ENCODE results near the gene MANSC1.

Gene MANSC1

DNA sequence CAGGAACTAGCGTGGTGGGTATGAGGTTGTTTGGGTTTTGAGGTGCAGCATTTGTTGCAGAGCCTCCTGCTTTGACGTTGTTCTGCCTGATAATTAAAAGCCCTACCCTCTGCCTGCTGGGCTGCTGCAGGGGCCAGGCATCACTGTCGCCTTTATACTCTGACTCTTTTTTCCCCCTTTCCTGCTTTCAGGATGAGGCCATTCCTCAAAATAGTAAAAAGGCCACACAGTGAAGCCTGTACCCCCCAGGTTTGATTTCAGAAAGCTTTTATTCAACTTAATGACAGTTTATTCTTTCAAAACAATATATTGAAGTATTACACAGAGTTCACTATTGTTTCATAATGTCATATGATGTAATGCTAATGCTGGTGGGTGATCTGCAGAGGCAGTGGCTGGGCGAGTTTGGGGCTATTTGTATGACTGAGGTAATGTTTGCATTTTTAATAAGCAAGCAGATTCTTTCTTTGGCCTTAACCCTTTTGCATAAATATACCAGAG lies 15.9 kb upstream of the MANSC1 start (continued):
- TF ChIP-seq TCF7L2 (IDR thresholded peaks at IDR 0.05; ENCODE audit: borderline replicate concordance, low read depth, low read length), result no peak
- 0 out of 2 replicates have a peak, but pooled peaks have one; percentile 14 for TF ChIP-seq FEZF1 (tag by site-specific recombination; IDR thresholded peaks at IDR 0.05)
- TF ChIP-seq ZNF571 (tag by site-specific recombination; IDR thresholded peaks at IDR 0.05), result no peak
- TF ChIP-seq OSR2 (tag by site-specific recombination; IDR thresholded peaks at IDR 0.05), result peak; percentile 18; the same call in 1 of the 2 replicates
- TF ChIP-seq OVOL3 (tag by site-specific recombination; IDR thresholded peaks at IDR 0.05), result no peak
- TF ChIP-seq, protein P1, sequence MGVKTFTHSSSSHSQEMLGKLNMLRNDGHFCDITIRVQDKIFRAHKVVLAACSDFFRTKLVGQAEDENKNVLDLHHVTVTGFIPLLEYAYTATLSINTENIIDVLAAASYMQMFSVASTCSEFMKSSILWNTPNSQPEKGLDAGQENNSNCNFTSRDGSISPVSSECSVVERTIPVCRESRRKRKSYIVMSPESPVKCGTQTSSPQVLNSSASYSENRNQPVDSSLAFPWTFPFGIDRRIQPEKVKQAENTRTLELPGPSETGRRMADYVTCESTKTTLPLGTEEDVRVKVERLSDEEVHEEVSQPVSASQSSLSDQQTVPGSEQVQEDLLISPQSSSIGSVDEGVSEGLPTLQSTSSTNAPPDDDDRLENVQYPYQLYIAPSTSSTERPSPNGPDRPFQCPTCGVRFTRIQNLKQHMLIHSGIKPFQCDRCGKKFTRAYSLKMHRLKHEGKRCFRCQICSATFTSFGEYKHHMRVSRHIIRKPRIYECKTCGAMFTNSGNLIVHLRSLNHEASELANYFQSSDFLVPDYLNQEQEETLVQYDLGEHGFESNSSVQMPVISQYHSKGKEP (tag by site-specific recombination; IDR thresholded peaks at IDR 0.05), result no peak
- TF ChIP-seq ZNF654 (tag by site-specific recombination; IDR thresholded peaks at IDR 0.05; ENCODE audit: low read depth), result no peak
- TF ChIP-seq ZBTB8A (tag by site-specific recombination; IDR thresholded peaks at IDR 0.05), result peak; percentile 59
- 0 out of 2 replicates have a peak, but pooled peaks have one; percentile 65 for TF ChIP-seq ZEB2 (tag by site-specific recombination; IDR thresholded peaks at IDR 0.05)
- no peak for TF ChIP-seq RBAK (tag by site-specific recombination; IDR thresholded peaks at IDR 0.05)
- TF ChIP-seq IKZF3 (tag by site-specific recombination; IDR thresholded peaks at IDR 0.05), result peak; percentile 31; the same call in 1 of the 2 replicates
- peak; percentile 44 for TF ChIP-seq ZFHX2 (tag by site-specific recombination; conservative IDR thresholded peaks at IDR 0.05)
- peak; percentile 63; the same call in 1 of the 2 replicates for TF ChIP-seq SP7 (tag by site-specific recombination; IDR thresholded peaks at IDR 0.05)
- TF ChIP-seq, protein P2, sequence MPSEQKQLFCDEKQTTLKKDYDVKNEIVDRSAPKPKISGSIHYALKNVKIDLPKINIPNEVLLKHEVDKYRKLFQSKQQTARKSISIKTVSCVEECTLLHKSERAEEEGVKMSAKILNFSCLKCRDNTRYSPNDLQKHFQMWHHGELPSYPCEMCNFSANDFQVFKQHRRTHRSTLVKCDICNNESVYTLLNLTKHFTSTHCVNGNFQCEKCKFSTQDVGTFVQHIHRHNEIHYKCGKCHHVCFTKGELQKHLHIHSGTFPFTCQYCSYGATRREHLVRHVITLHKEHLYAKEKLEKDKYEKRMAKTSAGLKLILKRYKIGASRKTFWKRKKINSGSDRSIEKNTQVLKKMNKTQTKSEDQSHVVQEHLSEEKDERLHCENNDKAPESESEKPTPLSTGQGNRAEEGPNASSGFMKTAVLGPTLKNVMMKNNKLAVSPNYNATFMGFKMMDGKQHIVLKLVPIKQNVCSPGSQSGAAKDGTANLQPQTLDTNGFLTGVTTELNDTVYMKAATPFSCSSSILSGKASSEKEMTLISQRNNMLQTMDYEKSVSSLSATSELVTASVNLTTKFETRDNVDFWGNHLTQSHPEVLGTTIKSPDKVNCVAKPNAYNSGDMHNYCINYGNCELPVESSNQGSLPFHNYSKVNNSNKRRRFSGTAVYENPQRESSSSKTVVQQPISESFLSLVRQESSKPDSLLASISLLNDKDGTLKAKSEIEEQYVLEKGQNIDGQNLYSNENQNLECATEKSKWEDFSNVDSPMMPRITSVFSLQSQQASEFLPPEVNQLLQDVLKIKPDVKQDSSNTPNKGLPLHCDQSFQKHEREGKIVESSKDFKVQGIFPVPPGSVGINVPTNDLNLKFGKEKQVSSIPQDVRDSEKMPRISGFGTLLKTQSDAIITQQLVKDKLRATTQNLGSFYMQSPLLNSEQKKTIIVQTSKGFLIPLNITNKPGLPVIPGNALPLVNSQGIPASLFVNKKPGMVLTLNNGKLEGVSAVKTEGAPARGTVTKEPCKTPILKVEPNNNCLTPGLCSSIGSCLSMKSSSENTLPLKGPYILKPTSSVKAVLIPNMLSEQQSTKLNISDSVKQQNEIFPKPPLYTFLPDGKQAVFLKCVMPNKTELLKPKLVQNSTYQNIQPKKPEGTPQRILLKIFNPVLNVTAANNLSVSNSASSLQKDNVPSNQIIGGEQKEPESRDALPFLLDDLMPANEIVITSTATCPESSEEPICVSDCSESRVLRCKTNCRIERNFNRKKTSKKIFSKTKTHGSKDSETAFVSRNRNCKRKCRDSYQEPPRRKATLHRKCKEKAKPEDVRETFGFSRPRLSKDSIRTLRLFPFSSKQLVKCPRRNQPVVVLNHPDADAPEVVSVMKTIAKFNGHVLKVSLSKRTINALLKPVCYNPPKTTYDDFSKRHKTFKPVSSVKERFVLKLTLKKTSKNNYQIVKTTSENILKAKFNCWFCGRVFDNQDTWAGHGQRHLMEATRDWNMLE (tag by site-specific recombination; conservative IDR thresholded peaks at IDR 0.05; ENCODE audit: low read depth), result 0 out of 2 replicates have a peak, but pooled peaks have one; percentile 30
- no peak for TF ChIP-seq GLI4 (tag by site-specific recombination; IDR thresholded peaks at IDR 0.05)
- TF ChIP-seq, protein P3, sequence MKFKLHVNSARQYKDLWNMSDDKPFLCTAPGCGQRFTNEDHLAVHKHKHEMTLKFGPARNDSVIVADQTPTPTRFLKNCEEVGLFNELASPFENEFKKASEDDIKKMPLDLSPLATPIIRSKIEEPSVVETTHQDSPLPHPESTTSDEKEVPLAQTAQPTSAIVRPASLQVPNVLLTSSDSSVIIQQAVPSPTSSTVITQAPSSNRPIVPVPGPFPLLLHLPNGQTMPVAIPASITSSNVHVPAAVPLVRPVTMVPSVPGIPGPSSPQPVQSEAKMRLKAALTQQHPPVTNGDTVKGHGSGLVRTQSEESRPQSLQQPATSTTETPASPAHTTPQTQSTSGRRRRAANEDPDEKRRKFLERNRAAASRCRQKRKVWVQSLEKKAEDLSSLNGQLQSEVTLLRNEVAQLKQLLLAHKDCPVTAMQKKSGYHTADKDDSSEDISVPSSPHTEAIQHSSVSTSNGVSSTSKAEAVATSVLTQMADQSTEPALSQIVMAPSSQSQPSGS (tag by site-specific recombination; IDR thresholded peaks at IDR 0.05; ENCODE audit: low read depth), result peak; percentile 96
- TF ChIP-seq ZNF335 (tag by site-specific recombination; conservative IDR thresholded peaks at IDR 0.05), result peak; percentile 50

DNA sequence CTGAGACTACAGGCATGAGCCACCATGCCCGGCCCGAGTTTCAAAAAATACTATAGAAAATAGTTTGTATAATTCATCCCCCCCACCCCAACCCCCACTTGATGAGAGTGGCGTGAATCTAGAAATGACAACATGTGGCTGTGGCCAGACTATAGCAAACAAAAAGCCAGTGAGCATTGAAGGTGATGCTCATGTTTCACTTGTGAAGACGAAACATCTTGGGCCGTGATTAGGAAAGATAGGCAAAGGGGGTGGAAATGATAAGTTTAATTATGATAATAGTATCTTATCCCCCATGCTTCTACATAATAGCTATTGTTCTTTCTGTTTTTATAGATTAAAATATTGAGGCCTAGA lies 15.4 kb upstream of the MANSC1 start:
- H3K9me3 ChIP-seq (ENCODE audit: control insufficient read depth, insufficient read depth, low read depth, low read length), result no peaks in the 10 kb centered on the region
- no peak overlapping the region; the same call in 1 of the 2 replicates for H3K27ac ChIP-seq (ENCODE audit: extremely low read depth, low read depth, low read length)
- H3K36me3 ChIP-seq (ENCODE audit: control insufficient read depth in 2 of 2, insufficient read depth in 1 of 2, low read length in 2 of 2), result peaks cover 0 to 8% of the 10 kb centered on the region in 2 experiments; a peak in 1 of 3 replicates
- H3K4me1 ChIP-seq (ENCODE audit: control insufficient read depth, insufficient read depth, low read length), result peaks cover 5% of the 10 kb centered on the region; the same call in 1 of the 2 replicates
- ChIA-PET CTCF (interaction anchor here (0.6 kb wide), 1 partner anchor 371 kb away, joined by 3 read pairs; no protein-coding TSS in a partner anchor), POLR2A (interaction anchor here (0.6 to 1.1 kb wide), 2 partner anchors 8 to 190 kb away, joined by 3 to 8 read pairs; partner anchors contain the start of gene BORCS5)
- TF ChIP-seq ZSCAN16 (tag by site-specific recombination; IDR thresholded peaks at IDR 0.05) (no peak), ZNF155 (tag by site-specific recombination; IDR thresholded peaks at IDR 0.05) (no peak), ZBTB1 (tag by site-specific recombination; IDR thresholded peaks at IDR 0.05) (no peak)
- H3K4me3 ChIP-seq (ENCODE audit: low read depth, low read length), result no peak overlapping the region

Data from HEK293 (cell line).